ENCODE data around the gene POLR2H. TPM values are rescaled to one million over a fixed set of nuclear protein-coding genes. Genes with fewer than 3 reads are reported as not detected.

Gene POLR2H
- polyA plus RNA-seq, 1 of the 3 experiments (the other 2 are of a cell fraction): 206 TPM

DNA sequence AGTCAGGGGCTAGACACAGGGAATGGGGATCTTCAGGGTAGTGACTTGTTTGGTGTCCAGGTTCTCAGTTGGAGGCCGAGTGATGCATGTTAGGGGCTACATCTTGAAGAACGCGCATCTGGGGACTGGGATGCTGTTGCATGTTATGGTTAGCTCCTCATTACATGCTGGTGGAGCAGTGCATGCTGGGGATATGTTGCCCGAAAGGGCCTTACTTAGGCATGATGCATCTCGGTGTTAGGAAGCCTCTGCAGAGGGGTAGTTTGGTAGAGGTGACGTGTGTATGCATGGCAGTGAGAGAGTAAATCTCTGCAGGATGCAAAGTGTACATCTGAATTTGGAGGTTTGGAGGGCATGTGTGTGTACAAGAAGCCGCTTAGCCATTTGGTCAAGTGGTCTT lies 44.7 kb upstream of the POLR2H start:
- TF ChIP-seq RCOR1 (IDR thresholded peaks at IDR 0.05; ENCODE audit: low read length) (no peak), RAD21 (IDR thresholded peaks at IDR 0.05; ENCODE audit: low read length) (no peak), MEF2A (IDR thresholded peaks at IDR 0.05; ENCODE audit: borderline replicate concordance, low read depth) (no peak)
- TF ChIP-seq, protein P1, sequence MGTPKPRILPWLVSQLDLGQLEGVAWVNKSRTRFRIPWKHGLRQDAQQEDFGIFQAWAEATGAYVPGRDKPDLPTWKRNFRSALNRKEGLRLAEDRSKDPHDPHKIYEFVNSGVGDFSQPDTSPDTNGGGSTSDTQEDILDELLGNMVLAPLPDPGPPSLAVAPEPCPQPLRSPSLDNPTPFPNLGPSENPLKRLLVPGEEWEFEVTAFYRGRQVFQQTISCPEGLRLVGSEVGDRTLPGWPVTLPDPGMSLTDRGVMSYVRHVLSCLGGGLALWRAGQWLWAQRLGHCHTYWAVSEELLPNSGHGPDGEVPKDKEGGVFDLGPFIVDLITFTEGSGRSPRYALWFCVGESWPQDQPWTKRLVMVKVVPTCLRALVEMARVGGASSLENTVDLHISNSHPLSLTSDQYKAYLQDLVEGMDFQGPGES (IDR thresholded peaks at IDR 0.05; ENCODE audit: low read depth, low read length): no peak
- TF ChIP-seq, protein P2, sequence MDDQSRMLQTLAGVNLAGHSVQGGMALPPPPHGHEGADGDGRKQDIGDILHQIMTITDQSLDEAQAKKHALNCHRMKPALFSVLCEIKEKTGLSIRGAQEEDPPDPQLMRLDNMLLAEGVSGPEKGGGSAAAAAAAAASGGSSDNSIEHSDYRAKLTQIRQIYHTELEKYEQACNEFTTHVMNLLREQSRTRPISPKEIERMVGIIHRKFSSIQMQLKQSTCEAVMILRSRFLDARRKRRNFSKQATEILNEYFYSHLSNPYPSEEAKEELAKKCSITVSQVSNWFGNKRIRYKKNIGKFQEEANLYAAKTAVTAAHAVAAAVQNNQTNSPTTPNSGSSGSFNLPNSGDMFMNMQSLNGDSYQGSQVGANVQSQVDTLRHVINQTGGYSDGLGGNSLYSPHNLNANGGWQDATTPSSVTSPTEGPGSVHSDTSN (IDR thresholded peaks at IDR 0.05): no peak
- POLR2A ChIA-PET: interaction anchor here (2.2 to 2.3 kb wide), 2 partner anchors 10 to 21 kb away, joined by 5 to 8 read pairs; partner anchors contain the start of gene FAM131A
- no peaks in the 10 kb centered on the region for H3K9me2 ChIP-seq
- no peak overlapping the region for H2AFZ ChIP-seq (ENCODE audit: low read depth)
- no peaks in the 10 kb centered on the region for H3K27me3 ChIP-seq (ENCODE audit: insufficient read depth)
- H3K4me2 ChIP-seq: peak overlapping the region; percentile 99
- peak overlapping the region; percentile 64 to 70 for H3K4me3 ChIP-seq (ENCODE audit: low read depth in 2 of 2, low read length in 1 of 2)
- 82% methylated on average over 7 of the region's 7 CpGs for WGBS (ENCODE audit: low lambda C conversion rate)
- CTCF ChIA-PET: no interaction called here
- DNase-seq: no peak
- H3K27ac ChIP-seq (ENCODE audit: low read depth in 2 of 2, low read length in 1 of 2): peak overlapping the region in 1 of 2 experiments; percentile 86; a peak in 1 of 4 replicates
- peaks cover 31 to 38% of the 10 kb centered on the region in 2 experiments; a peak in 3 of 4 replicates for H3K4me1 ChIP-seq (ENCODE audit: control insufficient read depth in 1 of 2, insufficient read depth in 2 of 2, low read depth in 1 of 2, low read length in 1 of 2)
- peak overlapping the region; percentile 94; the same call in 1 of the 2 replicates for H3K9ac ChIP-seq
- H3F3A ChIP-seq (replicated peaks; ENCODE audit: insufficient read depth): peaks cover 36% of the 10 kb centered on the region
- H3K79me2 ChIP-seq (ENCODE audit: insufficient read depth): peaks cover 70% of the 10 kb centered on the region
- H3K36me3 ChIP-seq (replicated peaks in 1 of 2; ENCODE audit: control insufficient read depth in 1 of 2, insufficient read depth in 2 of 2, low read length in 1 of 2): peaks cover 27 to 29% of the 10 kb centered on the region in 2 experiments
- H3K9me3 ChIP-seq: no peaks in the 10 kb centered on the region
- peaks cover 59% of the 10 kb centered on the region for H4K20me1 ChIP-seq (ENCODE audit: insufficient read depth)

DNA sequence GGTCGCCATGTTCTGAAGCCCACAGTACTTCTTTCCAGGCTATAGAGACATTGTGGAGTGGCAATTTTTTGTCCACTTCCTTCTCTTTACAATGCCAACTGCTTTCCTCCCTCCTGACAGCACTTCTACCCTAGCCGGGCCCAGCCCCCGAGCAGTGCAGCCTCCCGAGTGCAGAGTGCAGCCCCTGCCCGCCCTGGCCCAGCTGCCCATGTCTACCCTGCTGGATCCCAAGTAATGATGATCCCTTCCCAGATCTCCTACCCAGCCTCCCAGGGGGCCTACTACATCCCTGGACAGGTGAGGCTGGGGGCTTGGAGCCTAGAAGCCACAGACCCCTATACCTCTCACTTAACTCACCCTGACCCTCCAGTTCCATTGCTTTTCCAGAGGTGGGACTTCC lies 44.3 kb upstream of the POLR2H start:
- H3K36me3 ChIP-seq (replicated peaks in 1 of 2; ENCODE audit: control insufficient read depth in 1 of 2, insufficient read depth in 2 of 2, low read length in 1 of 2): peaks cover 31 to 33% of the 10 kb centered on the region in 2 experiments
- 91% methylated on average over 5 of the region's 5 CpGs for WGBS (ENCODE audit: low lambda C conversion rate)
- peaks cover 63% of the 10 kb centered on the region for H4K20me1 ChIP-seq (ENCODE audit: insufficient read depth)
- CTCF ChIA-PET: interaction anchor here (0.8 kb wide), 1 partner anchor 11 kb away, joined by 3 read pairs; no protein-coding TSS in a partner anchor
- no peak overlapping the region for H3K9ac ChIP-seq
- peak overlapping the region in 1 of 2 experiments; percentile 70; a peak in 1 of 4 replicates for H3K4me3 ChIP-seq (ENCODE audit: low read depth in 2 of 2, low read length in 1 of 2)
- H3K9me2 ChIP-seq: no peaks in the 10 kb centered on the region
- H3K79me2 ChIP-seq (ENCODE audit: insufficient read depth): peaks cover 74% of the 10 kb centered on the region
- no peaks in the 10 kb centered on the region for H3K9me3 ChIP-seq
- H2AFZ ChIP-seq (ENCODE audit: low read depth): no peak overlapping the region
- H3K4me2 ChIP-seq: peak overlapping the region; percentile 99
- H3F3A ChIP-seq (replicated peaks; ENCODE audit: insufficient read depth): peaks cover 35% of the 10 kb centered on the region
- DNase-seq: no peak
- POLR2A ChIA-PET: interaction anchor here (2.3 kb wide), 1 partner anchor 10 kb away, joined by 5 read pairs; no protein-coding TSS in a partner anchor
- peaks cover 31 to 38% of the 10 kb centered on the region in 2 experiments; a peak in 3 of 4 replicates for H3K4me1 ChIP-seq (ENCODE audit: control insufficient read depth in 1 of 2, insufficient read depth in 2 of 2, low read depth in 1 of 2, low read length in 1 of 2)
- no peaks in the 10 kb centered on the region for H3K27me3 ChIP-seq (ENCODE audit: insufficient read depth)
- peak overlapping the region in 1 of 2 experiments; percentile 89; a peak in 2 of 4 replicates for H3K27ac ChIP-seq (ENCODE audit: low read depth in 2 of 2, low read length in 1 of 2)
- TF ChIP-seq GABPA (IDR thresholded peaks at IDR 0.05; ENCODE audit: low read depth) (no peak), TEAD4 (IDR thresholded peaks at IDR 0.05; ENCODE audit: borderline replicate concordance, insufficient read depth) (no peak), RFX5 (IDR thresholded peaks at IDR 0.05; ENCODE audit: low read length) (no peak), FOXM1 (IDR thresholded peaks at IDR 0.05; ENCODE audit: low read depth) (no peak), NRF1 (IDR thresholded peaks at IDR 0.05; ENCODE audit: low read depth, low read length) (no peak), TAF1 (IDR thresholded peaks at IDR 0.05; ENCODE audit: borderline replicate concordance, low read depth, low read length) (no peak), EZH2phosphoT487 (IDR thresholded peaks at IDR 0.05; ENCODE audit: borderline replicate concordance, low read depth) (no peak), YY1 (IDR thresholded peaks at IDR 0.05; ENCODE audit: low read depth) (no peak)
- TF ChIP-seq, protein P3, sequence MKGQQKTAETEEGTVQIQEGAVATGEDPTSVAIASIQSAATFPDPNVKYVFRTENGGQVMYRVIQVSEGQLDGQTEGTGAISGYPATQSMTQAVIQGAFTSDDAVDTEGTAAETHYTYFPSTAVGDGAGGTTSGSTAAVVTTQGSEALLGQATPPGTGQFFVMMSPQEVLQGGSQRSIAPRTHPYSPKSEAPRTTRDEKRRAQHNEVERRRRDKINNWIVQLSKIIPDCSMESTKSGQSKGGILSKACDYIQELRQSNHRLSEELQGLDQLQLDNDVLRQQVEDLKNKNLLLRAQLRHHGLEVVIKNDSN (IDR thresholded peaks at IDR 0.05; ENCODE audit: borderline replicate concordance, low read depth): no peak
- TF ChIP-seq, protein P4, sequence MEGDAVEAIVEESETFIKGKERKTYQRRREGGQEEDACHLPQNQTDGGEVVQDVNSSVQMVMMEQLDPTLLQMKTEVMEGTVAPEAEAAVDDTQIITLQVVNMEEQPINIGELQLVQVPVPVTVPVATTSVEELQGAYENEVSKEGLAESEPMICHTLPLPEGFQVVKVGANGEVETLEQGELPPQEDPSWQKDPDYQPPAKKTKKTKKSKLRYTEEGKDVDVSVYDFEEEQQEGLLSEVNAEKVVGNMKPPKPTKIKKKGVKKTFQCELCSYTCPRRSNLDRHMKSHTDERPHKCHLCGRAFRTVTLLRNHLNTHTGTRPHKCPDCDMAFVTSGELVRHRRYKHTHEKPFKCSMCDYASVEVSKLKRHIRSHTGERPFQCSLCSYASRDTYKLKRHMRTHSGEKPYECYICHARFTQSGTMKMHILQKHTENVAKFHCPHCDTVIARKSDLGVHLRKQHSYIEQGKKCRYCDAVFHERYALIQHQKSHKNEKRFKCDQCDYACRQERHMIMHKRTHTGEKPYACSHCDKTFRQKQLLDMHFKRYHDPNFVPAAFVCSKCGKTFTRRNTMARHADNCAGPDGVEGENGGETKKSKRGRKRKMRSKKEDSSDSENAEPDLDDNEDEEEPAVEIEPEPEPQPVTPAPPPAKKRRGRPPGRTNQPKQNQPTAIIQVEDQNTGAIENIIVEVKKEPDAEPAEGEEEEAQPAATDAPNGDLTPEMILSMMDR (IDR thresholded peaks at IDR 0.05): no peak
- TF ChIP-seq, protein P2 (IDR thresholded peaks at IDR 0.05): no peak
- TF ChIP-seq, protein P5, sequence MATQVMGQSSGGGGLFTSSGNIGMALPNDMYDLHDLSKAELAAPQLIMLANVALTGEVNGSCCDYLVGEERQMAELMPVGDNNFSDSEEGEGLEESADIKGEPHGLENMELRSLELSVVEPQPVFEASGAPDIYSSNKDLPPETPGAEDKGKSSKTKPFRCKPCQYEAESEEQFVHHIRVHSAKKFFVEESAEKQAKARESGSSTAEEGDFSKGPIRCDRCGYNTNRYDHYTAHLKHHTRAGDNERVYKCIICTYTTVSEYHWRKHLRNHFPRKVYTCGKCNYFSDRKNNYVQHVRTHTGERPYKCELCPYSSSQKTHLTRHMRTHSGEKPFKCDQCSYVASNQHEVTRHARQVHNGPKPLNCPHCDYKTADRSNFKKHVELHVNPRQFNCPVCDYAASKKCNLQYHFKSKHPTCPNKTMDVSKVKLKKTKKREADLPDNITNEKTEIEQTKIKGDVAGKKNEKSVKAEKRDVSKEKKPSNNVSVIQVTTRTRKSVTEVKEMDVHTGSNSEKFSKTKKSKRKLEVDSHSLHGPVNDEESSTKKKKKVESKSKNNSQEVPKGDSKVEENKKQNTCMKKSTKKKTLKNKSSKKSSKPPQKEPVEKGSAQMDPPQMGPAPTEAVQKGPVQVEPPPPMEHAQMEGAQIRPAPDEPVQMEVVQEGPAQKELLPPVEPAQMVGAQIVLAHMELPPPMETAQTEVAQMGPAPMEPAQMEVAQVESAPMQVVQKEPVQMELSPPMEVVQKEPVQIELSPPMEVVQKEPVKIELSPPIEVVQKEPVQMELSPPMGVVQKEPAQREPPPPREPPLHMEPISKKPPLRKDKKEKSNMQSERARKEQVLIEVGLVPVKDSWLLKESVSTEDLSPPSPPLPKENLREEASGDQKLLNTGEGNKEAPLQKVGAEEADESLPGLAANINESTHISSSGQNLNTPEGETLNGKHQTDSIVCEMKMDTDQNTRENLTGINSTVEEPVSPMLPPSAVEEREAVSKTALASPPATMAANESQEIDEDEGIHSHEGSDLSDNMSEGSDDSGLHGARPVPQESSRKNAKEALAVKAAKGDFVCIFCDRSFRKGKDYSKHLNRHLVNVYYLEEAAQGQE (IDR thresholded peaks at IDR 0.05; ENCODE audit: low read depth, low read length): no peak

Data from SK-N-SH (cell line).